Measurements from ENCODE around the gene DAND5. TPM values are rescaled to one million over a fixed set of nuclear protein-coding genes. Genes with fewer than 3 reads are reported as not detected.

The DAND5 gene
- total and polyA plus RNA-seq, 2 donors (not counting 1 experiment from before 2014, with no cell fraction given) = not detected

GRCh38 chr19:12946092-12946721 is 23.2 kb upstream of the DAND5 start:
- under 1% methylated on average over 35 of the region's 40 CpGs for WGBS (ENCODE audit: insufficient coverage)
- H3K4me2 ChIP-seq (replicated peaks; ENCODE audit: low read depth, low read length, poor library complexity, severe bottlenecking) = peak overlapping the region; percentile 94
- peak overlapping the region; percentile 68 to 86 for H3K27ac ChIP-seq (ENCODE audit: low read length in 2 of 2)
- Mint-ChIP-seq H3K9me3 (ENCODE audit: insufficient read depth) (no peaks in the 10 kb centered on the region), H3K4me3 (peak overlapping the region; percentile 92), H3K27ac (peak overlapping the region; percentile 92), H3K27me3 (no peaks in the 10 kb centered on the region), H3K4me1 (peaks cover 43% of the 10 kb centered on the region)
- DNase-seq = no peak
- peaks cover 15 to 38% of the 10 kb centered on the region in 2 donors for H3K4me1 ChIP-seq (ENCODE audit: control insufficient read depth in 2 of 2, insufficient read depth in 2 of 2, low read length in 2 of 2)
- TF ChIP-seq EZH2 (IDR thresholded peaks at IDR 0.05; ENCODE audit: borderline replicate concordance, insufficient read depth, low read depth, low read length, poor library complexity, severe bottlenecking) = no peak
- TF ChIP-seq, protein P1, sequence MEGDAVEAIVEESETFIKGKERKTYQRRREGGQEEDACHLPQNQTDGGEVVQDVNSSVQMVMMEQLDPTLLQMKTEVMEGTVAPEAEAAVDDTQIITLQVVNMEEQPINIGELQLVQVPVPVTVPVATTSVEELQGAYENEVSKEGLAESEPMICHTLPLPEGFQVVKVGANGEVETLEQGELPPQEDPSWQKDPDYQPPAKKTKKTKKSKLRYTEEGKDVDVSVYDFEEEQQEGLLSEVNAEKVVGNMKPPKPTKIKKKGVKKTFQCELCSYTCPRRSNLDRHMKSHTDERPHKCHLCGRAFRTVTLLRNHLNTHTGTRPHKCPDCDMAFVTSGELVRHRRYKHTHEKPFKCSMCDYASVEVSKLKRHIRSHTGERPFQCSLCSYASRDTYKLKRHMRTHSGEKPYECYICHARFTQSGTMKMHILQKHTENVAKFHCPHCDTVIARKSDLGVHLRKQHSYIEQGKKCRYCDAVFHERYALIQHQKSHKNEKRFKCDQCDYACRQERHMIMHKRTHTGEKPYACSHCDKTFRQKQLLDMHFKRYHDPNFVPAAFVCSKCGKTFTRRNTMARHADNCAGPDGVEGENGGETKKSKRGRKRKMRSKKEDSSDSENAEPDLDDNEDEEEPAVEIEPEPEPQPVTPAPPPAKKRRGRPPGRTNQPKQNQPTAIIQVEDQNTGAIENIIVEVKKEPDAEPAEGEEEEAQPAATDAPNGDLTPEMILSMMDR (IDR thresholded peaks at IDR 0.05) = no peak
- peaks cover 0 to 7% (median 0%) of the 10 kb centered on the region in 3 donors for H3K9me3 ChIP-seq (ENCODE audit: control extremely low read depth in 1 of 3, control insufficient read depth in 2 of 3, insufficient read depth in 1 of 3, low read length in 2 of 3)
- H3K79me2 ChIP-seq (ENCODE audit: control insufficient read depth, insufficient read depth, low read length) = peaks cover 40% of the 10 kb centered on the region
- ATAC-seq (ENCODE audit: low read depth) = peak; percentile 48
- ChIA-PET CTCF (interaction anchor here (1.0 to 1.4 kb wide), 4 partner anchors 9 to 149 kb away, joined by 3 to 5 read pairs (median 3); partner anchors contain the start of gene GADD45GIP1), POLR2A (interaction anchor here (0.6 to 0.9 kb wide), 2 partner anchors 18 to 148 kb away, joined by 4 to 7 read pairs; no protein-coding TSS in a partner anchor)
- peak overlapping the region; percentile 94 for H3K9ac ChIP-seq (ENCODE audit: low read length)
- intact Hi-C loops (cut with micrococcal nuclease) = no loop called here
- peak overlapping the region; percentile 55 to 90 (median 61) for H3K4me3 ChIP-seq (ENCODE audit: control extremely low read depth in 1 of 5, extremely low read depth in 1 of 5, insufficient read depth in 1 of 5, low read depth in 2 of 5, low read length in 4 of 5)
- H2AFZ ChIP-seq (ENCODE audit: insufficient read depth, low read depth, low read length, poor library complexity, severe bottlenecking) = peak overlapping the region; percentile 71
- peaks cover 0 to 75% of the 10 kb centered on the region in 2 experiments for H3K36me3 ChIP-seq (replicated peaks in 1 of 2; ENCODE audit: control extremely low read depth in 1 of 2, control insufficient read depth in 1 of 2, extremely low read depth in 1 of 2, insufficient read depth in 2 of 2, low read length in 1 of 2)
- H4K20me1 ChIP-seq (ENCODE audit: control insufficient read depth, insufficient read depth, low read length, poor library complexity, severe bottlenecking) = peaks cover 34% of the 10 kb centered on the region
- H3K27me3 ChIP-seq (replicated peaks in 1 of 4; ENCODE audit: control extremely low read depth in 1 of 4, control insufficient read depth in 3 of 4, insufficient read depth in 4 of 4, low read length in 3 of 4) = no peaks in the 10 kb centered on the region

All from B cell (primary cell).